B cell (primary cell): ENCODE measurements around the gene MET. TPM values are rescaled to one million over a fixed set of nuclear protein-coding genes. Genes with fewer than 3 reads are reported as not detected.

Experiments
- ATAC-seq: fragments of 200-7000 bp; cut with Tn5 transposase; one replicate; pipeline ENCODE4 v1.10.0; 2021; ENCODE audit warnings: low read depth, mild to moderate bottlenecking, moderate number of reproducible peaks, moderate library complexity
- CTCF ChIA-PET: fragments of 350-600 bp; sonication (Branson Sonifier 250); formaldehyde crosslinking; loops from one replicate; lab custom pipeline; 2021; ENCODE audit warnings: antibody characterized with exemption, inconsistent platforms; lab: Charles Lee
- POLR2A ChIA-PET: fragments of 350-600 bp; sonication (Branson Sonifier 250); formaldehyde crosslinking; loops from one replicate; lab custom pipeline; 2021; ENCODE audit warnings: antibody characterized with exemption; lab: Charles Lee
- DNase-seq: peaks from one replicate; pipeline ENCODE4 v3.0.0; 2013
- H2AFZ ChIP-seq: 2 replicates; pipeline ENCODE4 v1.6.1; 2012; ENCODE audit warnings: mild to moderate bottlenecking, low read depth, low read length; ENCODE audit not compliant: insufficient read depth, poor library complexity, severe bottlenecking
- H3K27ac ChIP-seq, 2 donors: 1 replicate in 1 of 2; 2 replicates in 1 of 2; pipeline ENCODE4 v1.5.1; 2012 to 2013; ENCODE audit warnings: low read length in 2 of 2, mild to moderate bottlenecking in 2 of 2, moderate library complexity in 1 of 2
- H3K27me3 ChIP-seq, 4 experiments: fragments of 200-600 bp in 1 of 4; sonication (generic) in 1 of 4; replicated peaks in 1 of 4; 1 replicate in 2 of 4; 2 replicates in 2 of 4; pipeline versions ENCODE4 v1.6.1 to v1.7.0; 2013 to 2016; ENCODE audit warnings: low read length in 3 of 4, mild to moderate bottlenecking in 2 of 4, mixed read lengths in 1 of 4, moderate library complexity in 1 of 4; ENCODE audit not compliant: insufficient read depth in 4 of 4, control insufficient read depth in 3 of 4; ENCODE audit errors: control extremely low read depth in 1 of 4
- H3K36me3 ChIP-seq, 2 experiments: replicated peaks in 1 of 2; 1 replicate in 1 of 2; 2 replicates in 1 of 2; pipeline versions ENCODE4 v1.6.1 to v1.7.1; 2013; ENCODE audit warnings: low read length in 1 of 2; ENCODE audit not compliant: insufficient read depth in 2 of 2, control insufficient read depth in 1 of 2; ENCODE audit errors: control extremely low read depth in 1 of 2, extremely low read depth in 1 of 2
- H3K4me1 ChIP-seq, 2 donors: fragments of 200-600 bp in 1 of 2; sonication (generic) in 1 of 2; 1 replicate in 1 of 2; 2 replicates in 1 of 2; pipeline versions ENCODE4 v1.5.1 to v1.6.1; 2013 to 2017; ENCODE audit warnings: low read length in 2 of 2; ENCODE audit not compliant: control insufficient read depth in 2 of 2, insufficient read depth in 2 of 2
- H3K4me2 ChIP-seq: replicated peaks from 2 replicates; pipeline ENCODE3; 2012; ENCODE audit warnings: mild to moderate bottlenecking, low read depth, low read length; ENCODE audit not compliant: poor library complexity, severe bottlenecking
- H3K4me3 ChIP-seq, 5 experiments: fragments of 200-600 bp in 1 of 5; sonication (generic) in 1 of 5; 1 replicate in 3 of 5; 2 replicates in 2 of 5; pipeline versions ENCODE4 v1.5.1 to v1.7.0; 2011 to 2016; ENCODE audit warnings: low read length in 4 of 5, mild to moderate bottlenecking in 4 of 5, low read depth in 2 of 5, control low read depth in 1 of 5, moderate library complexity in 1 of 5; ENCODE audit not compliant: insufficient read depth in 1 of 5; ENCODE audit errors: control extremely low read depth in 1 of 5, extremely low read depth in 1 of 5
- H3K79me2 ChIP-seq: fragments of 200-600 bp; sonication (generic); one replicate; pipeline ENCODE4 v1.6.0; 2016; ENCODE audit warnings: low read length; ENCODE audit not compliant: control insufficient read depth, insufficient read depth
- H3K9ac ChIP-seq: fragments of 200-600 bp; sonication (generic); 2 replicates; pipeline ENCODE4 v1.6.1; 2017; ENCODE audit warnings: mild to moderate bottlenecking, low read length, moderate library complexity
- H3K9me3 ChIP-seq, 3 donors: one replicate each; pipeline versions ENCODE4 v1.6.1 to v1.7.1; 2013; ENCODE audit warnings: low read length in 2 of 3; ENCODE audit not compliant: control insufficient read depth in 2 of 3, insufficient read depth in 1 of 3; ENCODE audit errors: control extremely low read depth in 1 of 3
- H4K20me1 ChIP-seq: 2 replicates; pipeline ENCODE4 v1.6.0; 2012; ENCODE audit warnings: mild to moderate bottlenecking, low read length; ENCODE audit not compliant: insufficient read depth, control insufficient read depth, poor library complexity, severe bottlenecking
- H3K27ac Mint-ChIP-seq: one replicate; pipeline ENCODE4 v1.8.0; 2021; ENCODE audit warnings: mixed read lengths
- H3K27me3 Mint-ChIP-seq: one replicate; pipeline ENCODE4 v1.8.0; 2021; ENCODE audit warnings: mixed read lengths
- H3K4me1 Mint-ChIP-seq: one replicate; pipeline ENCODE4 v1.8.0; 2021; ENCODE audit warnings: mixed read lengths
- H3K4me3 Mint-ChIP-seq: one replicate; pipeline ENCODE4 v1.8.0; 2021; ENCODE audit warnings: mixed read lengths
- H3K9me3 Mint-ChIP-seq: one replicate; pipeline ENCODE4 v1.8.0; 2022; ENCODE audit warnings: mixed read lengths; ENCODE audit not compliant: insufficient read depth
- CTCF ChIP-seq: fragments of 200-600 bp; IDR thresholded peaks from one replicate; pipeline ENCODE4 v1.8.0; 2022; ENCODE audit warnings: antibody characterized with exemption, mild to moderate bottlenecking
- EZH2 ChIP-seq: IDR thresholded peaks from 2 replicates; pipeline ENCODE4 v1.6.1; 2012; ENCODE audit warnings: borderline replicate concordance, low read depth, mild to moderate bottlenecking, moderate library complexity, low read length; ENCODE audit not compliant: insufficient read depth, poor library complexity, severe bottlenecking
- WGBS: methylation state at CpG from one replicate; pipeline ENCODE4 v1.1.5; 2013; ENCODE audit warnings: missing lambda C conversion rate; ENCODE audit not compliant: insufficient coverage; 5-methylcytosine and 5-hydroxymethylcytosine counted together
- intact Hi-C: fragments of 100-400 bp; cut with micrococcal nuclease; formaldehyde crosslinking; loops from one replicate; pipeline ENCODE4 v1.10.0; 2022
- polyA plus RNA-seq: library from polyadenylated mRNA; depleted of rRNA; stranded (reverse); fragments of >200 nt; gene quantifications from 2 replicates; pipeline ENCODE4 v1.2.3, GENCODE V29; 2012
- total RNA-seq, 2 donors: library from RNA; stranded (reverse); fragments of 120-200 nt in 1 of 2; gene quantifications; 1 replicate in 1 of 2; 2 replicates in 1 of 2; pipeline versions ENCODE4 v1.2.3 to v1.2.4, GENCODE V29; 2013 to 2022

MET gene
- total and polyA plus RNA-seq, 2 donors (not counting 1 experiment from before 2014, with no cell fraction given), result 0.03 to 0.59 TPM

GRCh38 chr7:116644628-116645027 lies 27.4 kb upstream of the MET start:
- 100% methylated on average over 3 of the region's 6 CpGs for WGBS
- no peaks in the 10 kb centered on the region for H3K4me1 ChIP-seq
- no peaks in the 10 kb centered on the region for H3K79me2 ChIP-seq
- Mint-ChIP-seq H3K4me1 (no peaks in the 10 kb centered on the region), H3K27ac (no peak overlapping the region), H3K27me3 (peaks cover 25% of the 10 kb centered on the region), H3K4me3 (no peak overlapping the region), H3K9me3 (no peaks in the 10 kb centered on the region)
- no peak overlapping the region for H3K4me2 ChIP-seq
- no peak overlapping the region for H3K27ac ChIP-seq
- no peaks in the 10 kb centered on the region for H4K20me1 ChIP-seq
- POLR2A ChIA-PET, result no interaction called here
- CTCF ChIA-PET, result interaction anchor here (1.1 kb wide), 1 partner anchor 157 kb away, joined by 3 read pairs; no protein-coding TSS in a partner anchor
- ATAC-seq, result no peak
- no peak overlapping the region for H2AFZ ChIP-seq
- no peaks in the 10 kb centered on the region for H3K36me3 ChIP-seq
- intact Hi-C loops, result no loop called here
- DNase-seq, result no peak
- H3K4me3 ChIP-seq, result no peak overlapping the region
- no peak overlapping the region for H3K9ac ChIP-seq
- H3K9me3 ChIP-seq, result no peaks in the 10 kb centered on the region
- TF ChIP-seq CTCF, result no peak
- no peak for TF ChIP-seq EZH2
- peaks cover 0 to 4% (median 0%) of the 10 kb centered on the region in 4 experiments for H3K27me3 ChIP-seq

- ChIA-PET POLR2A (no interaction called here), CTCF (no interaction called here)
- peaks cover 38% of the 10 kb centered on the region for H3K27me3 Mint-ChIP-seq
- ATAC-seq, result no peak
- no peaks in the 10 kb centered on the region for H3K4me1 Mint-ChIP-seq
- intact Hi-C loops, result no loop called here
- no peak for DNase-seq
- H3K9me3 Mint-ChIP-seq, result no peaks in the 10 kb centered on the region
- H3K27ac Mint-ChIP-seq, result no peak overlapping the region
- H3K9ac ChIP-seq, result no peak overlapping the region
- H3K27me3 ChIP-seq, result peaks cover 0 to 8% (median 2%) of the 10 kb centered on the region in 4 experiments
- H3K36me3 ChIP-seq, result no peaks in the 10 kb centered on the region
- no peaks in the 10 kb centered on the region for H3K4me1 ChIP-seq
- no peak overlapping the region for H3K4me3 Mint-ChIP-seq
- 100% methylated on average over 1 of the region's 2 CpGs for WGBS
- H3K27ac ChIP-seq, result no peak overlapping the region
- H3K4me3 ChIP-seq, result no peak overlapping the region
- no peak overlapping the region for H2AFZ ChIP-seq
- no peaks in the 10 kb centered on the region for H4K20me1 ChIP-seq
- TF ChIP-seq CTCF (no peak), EZH2 (no peak)
- no peaks in the 10 kb centered on the region for H3K9me3 ChIP-seq
- no peaks in the 10 kb centered on the region for H3K79me2 ChIP-seq
- no peak overlapping the region for H3K4me2 ChIP-seq
These were observed 24.7 kb upstream of the MET start for GRCh38 chr7:116647290-116647689.
